ENCODE measurements around the gene ZNF391.
"Not testable (repeated sequence)": the region's sequence is repeated elsewhere in the genome, so short reads cannot be mapped to it uniquely, and the experiment has no call there.

ZNF391 gene

DNA sequence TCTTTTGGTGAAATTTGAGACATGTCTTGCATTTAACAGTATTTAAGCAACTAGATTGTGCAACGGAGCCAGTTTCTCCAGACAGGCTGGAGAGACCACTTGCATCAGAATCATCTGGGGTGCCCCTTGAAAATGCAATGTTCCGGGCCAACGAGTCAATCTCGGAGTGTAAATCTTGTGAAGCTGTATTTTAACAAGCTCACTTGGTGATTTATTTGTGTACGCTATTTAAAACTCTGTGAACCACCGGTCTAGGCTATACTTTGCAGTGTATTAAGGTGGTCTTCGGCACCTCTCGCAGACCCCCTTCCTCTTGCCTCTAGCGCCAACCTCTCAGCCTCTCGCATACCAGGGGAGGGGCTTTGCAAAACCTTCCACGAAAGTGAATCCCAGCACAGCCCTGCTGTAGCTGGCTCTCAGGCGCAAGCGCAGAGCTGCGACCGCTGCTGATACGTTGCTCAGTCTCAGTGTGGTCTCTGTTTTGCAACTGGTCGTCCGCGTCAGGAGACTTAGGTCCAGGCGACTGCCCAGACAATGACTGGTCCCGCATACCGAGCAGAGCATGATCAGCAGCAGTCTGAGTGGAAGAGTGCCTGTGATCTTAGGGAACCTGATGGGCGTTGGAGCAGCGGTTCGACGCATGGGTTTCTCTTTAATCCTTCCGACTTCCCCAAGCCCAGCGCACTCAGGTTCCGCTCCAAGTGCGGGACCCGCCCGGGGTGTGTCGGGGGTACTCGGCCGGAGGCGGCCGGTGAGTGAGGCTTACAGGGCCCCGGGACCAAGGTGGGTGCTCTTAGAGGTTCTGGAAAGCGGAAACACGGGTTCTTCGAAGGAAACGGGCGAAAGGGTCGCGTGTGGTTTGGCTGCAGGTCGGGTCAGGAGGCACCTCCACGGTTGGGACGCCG is at the start of gene ZNF391:
TSS of gene ZNF391 (plus strand) at position 467 of the 905 bp plus-strand sequence. CDS start 11,612 bp downstream, outside the sequence.
- peak; percentile 81 for DNase-seq (ENCODE audit: low read depth)

DNA sequence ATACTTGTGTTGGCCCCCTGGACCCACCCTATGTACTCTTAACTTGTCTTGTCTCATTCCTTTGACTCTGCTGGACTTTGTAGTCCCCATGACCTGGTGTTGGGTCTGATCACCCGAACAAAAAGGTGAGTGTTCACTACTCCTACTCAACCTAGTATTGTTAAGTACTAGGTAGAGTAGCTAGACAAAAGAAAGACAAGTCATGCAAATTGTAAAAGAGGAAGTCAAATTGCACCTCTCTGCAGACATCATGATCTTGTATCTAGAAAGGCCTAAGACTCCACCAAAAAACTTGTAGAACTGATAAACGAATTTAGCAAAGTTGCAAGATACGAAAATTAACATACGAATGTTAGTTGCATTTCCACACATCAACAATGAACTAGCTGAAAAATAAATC is 35.7 kb upstream of the ZNF391 start:
- DNase-seq (ENCODE audit: low read depth), result no peak

DNA sequence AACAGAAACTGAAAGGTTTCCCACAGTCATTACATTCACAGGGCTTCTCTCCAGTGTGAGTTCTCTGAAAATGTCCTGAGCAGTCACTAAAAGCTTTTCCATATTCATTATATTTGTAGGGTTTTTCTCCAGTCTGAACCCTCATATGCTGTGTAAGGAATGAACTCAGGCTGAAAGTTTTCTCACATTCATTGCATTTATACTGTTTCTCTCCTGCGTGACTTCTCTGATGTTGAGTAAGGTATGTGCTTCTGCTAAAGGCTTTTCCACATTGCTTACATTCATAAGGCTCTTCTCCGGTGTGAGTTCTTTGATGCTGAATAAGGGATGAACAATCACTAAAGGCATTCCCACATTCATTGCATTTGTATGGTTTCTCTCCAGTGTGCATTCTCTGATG is 29.8 kb upstream of the ZNF391 start:
- no peak for DNase-seq (ENCODE audit: low read depth)

DNA sequence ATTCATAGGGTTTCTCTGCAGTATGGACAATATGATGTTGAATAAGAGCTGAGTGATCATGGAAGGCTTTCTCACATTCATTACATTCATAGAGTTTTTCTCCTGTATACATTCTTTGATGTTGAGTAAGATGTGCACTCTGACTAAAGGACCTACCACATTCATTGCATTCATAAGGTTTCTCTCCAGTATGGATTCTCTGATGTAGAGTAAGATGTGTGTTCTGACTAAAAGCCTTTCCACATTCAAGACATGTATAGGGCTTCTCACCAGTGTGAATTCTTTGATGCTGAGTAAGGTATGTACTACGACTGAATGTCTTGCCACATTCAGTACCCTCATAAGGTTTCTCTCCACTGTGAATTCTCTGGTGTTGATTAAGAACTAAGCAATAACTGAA is 29.3 kb upstream of the ZNF391 start:
- DNase-seq (ENCODE audit: low read depth), result no peak

DNA sequence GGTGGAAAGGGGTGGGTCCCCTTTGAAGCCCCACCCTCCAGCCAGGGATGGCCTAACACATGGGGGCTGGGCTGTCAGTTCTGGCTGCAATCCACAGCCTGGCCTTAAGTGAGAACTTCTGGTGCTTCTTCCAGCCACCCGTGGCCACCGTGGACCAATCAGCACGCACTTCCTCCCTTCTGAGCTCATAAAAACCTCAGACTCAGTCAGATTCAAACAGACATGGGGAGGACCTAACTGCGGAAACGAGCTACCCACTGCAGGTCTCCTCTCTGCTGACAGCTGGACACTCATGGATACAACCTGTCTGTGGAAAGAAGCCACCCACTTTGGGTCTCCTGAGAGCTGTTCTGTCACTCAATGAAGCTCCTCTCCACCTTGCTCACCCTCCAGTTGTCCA is 20.4 kb upstream of the ZNF391 start:
- no peak for DNase-seq (ENCODE audit: low read depth)

DNA sequence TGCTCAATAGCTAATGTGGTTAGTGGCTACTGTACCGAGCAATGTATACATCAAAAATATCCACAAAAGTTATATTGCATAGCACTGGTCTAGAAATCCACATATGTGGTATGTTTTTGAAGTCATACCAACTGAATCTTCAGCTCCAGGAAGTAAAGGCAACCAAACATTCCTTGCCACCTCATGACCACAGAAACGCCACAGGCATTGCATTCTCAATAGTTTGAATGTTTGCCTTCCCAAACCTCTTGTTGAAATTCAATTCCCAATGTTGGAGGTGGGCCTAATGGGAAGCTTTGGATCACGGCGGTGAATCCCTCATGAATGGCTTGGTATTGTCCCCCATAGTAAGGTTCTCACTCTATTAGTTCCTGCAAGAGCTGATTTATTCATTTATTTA is 18.2 kb upstream of the ZNF391 start:
- no peak for DNase-seq (ENCODE audit: low read depth)

DNA sequence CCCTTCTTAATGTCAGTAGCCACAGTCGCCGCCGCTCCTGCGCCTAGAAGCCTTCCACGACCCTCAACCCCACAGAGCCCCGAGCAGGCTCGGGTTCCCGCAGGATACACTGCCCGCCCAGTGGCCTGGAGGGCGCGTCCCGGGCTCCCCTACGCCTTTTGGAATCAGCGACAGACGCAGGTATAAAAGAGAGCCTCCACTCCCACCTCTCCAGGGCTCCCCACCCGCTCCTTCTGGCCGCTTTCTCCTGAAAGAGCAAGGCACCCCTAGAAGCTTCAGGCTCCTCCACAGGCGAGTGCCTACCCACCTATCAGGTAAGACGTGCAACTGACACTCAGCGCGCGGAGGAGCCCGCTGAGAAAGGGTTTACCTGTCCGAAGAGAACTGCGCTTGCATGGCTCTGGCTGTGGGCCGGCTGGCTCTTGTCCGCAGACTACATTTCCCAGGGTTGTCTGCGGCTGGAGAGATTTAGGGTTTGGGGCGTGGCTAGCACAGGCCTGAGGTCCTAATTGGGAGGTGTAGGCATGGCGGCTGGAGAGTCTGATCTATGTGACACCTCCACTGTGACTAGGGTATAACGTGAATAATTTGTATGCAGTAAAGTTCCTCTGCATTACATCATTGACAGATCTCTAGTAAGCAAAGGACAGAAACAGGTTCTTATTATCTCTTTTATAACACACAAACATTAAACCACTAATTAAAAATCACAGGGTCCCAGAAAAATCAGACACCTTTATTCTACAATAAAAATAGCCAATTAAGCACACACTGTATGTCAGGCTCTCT is 13.5 kb upstream of the ZNF391 start:
- peak; percentile 41 for DNase-seq (ENCODE audit: low read depth)

DNA sequence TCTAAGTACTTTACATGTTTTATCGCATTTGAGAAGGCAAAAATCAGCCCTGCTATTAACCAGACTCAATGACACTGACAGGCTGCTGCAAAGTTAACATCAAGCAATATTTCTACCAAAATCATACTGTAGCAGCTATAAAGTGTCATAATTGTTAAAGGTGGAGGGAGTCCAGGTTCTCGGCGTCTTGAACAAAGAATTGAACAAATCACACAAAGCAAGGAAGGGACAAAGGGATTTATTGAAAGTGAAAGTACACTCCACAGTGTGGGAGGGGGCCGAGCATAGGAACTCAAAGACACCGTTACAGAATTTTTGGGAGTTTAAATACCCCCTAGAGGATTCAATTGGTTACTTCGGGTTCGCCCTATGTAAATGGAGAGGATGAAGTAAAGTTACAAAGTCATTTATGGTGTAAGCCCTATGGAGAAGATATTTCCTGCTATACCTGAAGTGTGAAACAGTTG is 12.9 kb upstream of the ZNF391 start:
- DNase-seq (ENCODE audit: low read depth), result no peak

DNA sequence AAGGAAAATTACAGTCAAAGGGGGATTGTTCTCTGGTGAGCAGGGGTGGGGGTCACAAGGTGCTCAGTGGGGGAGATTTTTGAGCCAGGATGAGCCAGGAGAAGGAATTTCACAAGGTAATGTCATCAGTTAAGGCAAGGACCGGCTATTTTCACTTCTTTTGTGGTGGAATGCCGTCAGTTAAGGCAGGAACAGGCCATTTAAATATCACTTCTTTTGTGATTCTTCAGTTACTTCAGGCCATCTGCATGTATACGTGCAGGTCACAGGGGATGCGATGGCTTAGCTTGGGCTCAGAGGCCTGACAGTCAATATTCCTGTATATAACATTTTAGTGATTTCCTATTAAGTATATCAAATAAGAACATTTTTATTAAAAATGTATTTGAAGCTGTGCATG is 10.2 kb upstream of the ZNF391 start:
- not testable (repeated sequence) for DNase-seq (ENCODE audit: low read depth)

DNA sequence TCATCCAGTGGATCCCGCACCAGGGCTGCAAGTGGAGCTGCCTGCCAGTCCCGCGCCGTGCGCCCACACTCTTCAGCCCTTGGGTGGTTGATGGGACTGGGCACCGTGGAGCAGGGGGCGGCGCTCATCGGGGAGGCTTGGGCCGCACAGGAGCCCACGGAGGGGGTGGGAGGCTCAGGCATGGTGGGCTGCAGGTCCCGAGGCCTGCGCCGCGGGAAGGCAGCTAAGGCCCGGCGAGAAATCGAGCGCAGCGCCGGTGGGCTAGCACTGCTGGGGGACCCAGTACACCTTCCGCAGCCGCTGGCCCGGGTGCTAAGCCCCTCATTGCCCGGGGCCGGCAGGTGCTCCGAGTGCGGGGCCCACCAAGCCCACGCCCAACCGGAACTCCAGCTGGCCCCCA is 7.6 kb upstream of the ZNF391 start:
- not testable (repeated sequence) for DNase-seq (ENCODE audit: low read depth)

DNA sequence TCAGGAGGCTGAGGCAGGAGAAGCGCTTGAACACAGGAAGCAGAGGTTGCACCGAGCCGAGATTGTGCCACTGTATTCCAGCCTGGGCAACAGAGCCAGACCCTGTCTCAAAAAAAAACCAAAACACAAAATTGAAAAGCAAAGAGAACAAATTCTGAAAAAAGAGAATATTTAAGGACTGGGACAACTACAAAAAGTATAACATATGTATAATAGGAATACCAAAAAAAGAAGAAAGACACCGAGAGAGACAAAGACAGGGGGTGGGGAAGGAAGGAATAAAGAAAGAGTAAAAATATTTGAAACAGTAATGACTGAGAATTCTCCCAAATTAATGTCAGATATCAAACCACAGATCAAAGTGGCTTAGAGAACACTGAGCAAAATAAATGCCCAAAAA is 5.5 kb upstream of the ZNF391 start:
- DNase-seq (ENCODE audit: low read depth), result no peak

DNA sequence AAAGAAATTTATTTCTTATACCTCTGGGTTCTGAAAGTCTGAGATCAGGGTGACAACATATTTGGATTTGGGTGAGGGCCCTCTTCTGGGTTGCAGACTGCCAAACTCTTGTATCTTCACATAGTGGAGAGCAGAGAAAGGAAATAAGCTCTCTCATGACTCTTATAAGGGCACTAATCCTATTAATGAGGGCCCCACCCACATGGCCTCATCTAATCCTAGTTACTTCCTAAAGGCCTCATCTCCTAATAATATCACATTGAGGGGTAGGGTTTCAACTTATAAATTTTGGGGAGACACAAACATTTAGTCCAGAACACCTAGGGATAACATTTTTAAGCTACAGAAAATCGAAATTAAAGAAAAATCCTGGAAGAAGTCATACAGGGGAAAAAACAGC is 5.1 kb upstream of the ZNF391 start:
- DNase-seq (ENCODE audit: low read depth), result no peak

DNA sequence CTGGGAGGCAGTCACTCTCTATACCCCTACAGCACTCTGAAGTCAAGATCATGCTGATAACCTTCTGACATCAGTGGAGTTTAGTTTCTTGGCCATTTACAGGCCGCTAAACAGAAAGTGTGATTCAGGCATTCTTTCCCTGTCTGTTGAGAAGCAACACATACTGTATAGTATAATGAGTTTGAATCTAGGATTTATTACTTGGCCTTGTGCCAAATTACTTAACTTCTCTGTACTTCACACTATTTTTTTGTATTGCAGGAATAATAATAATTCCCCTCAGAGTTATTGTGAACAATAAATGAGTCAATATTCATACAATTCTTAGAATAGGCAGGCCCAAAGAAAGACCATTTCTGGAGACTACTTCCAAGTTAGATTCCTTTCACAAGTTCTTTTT is 4.1 kb downstream of the ZNF391 start:
- DNase-seq (ENCODE audit: low read depth), result no peak

DNA sequence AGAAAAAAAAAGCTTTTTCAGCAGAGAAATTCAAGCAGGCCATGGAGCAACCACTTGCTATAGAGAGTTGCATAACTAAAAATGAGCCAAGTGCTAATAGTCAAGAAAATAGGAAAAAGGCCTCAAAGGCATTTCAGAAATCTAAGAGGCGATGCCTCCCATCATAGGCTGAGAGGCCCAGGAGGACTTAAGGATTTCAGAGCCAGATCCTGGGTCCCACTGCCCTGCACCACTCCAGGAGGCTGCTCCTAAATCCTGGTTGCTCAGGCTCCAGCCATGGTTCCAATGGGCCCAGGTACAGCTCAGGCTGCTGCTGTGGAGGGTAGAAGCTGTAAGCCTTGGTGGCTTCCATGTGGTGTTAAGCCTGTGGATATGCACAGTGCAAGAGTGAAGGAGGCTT is 5.5 kb downstream of the ZNF391 start:
- no peak for DNase-seq (ENCODE audit: low read depth)

DNA sequence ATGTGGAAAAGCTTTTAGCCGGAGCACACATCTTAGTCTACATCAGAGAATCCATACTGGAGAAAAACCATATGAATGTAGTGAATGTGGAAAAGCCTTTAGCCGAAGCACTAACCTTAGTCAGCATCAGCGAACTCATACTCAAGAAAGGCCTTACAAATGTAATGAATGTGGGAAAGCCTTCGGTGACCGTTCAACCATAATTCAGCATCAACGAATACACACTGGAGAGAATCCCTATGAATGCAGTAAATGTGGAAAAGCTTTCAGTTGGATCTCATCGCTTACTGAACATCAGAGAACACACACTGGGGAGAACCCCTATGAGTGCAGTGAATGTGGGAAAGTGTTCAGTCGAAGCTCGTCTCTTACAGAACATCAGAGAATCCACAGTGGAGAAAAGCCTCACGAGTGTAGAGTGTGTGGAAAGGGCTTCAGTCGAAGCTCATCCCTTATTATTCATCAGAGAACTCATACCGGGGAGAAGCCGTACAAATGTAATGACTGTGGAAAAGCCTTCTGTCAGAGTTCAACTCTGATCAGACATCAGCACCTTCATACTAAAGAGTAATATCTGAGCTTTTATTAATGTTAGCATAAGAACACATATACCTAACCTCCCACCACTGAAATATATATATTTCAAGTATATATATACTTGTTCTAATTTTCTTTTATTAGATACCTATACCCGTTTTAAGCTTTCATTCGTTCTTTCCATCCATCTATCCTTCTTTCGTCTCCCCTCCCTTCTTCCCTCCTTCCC is 12.5 kb downstream of the ZNF391 start:
- no peak for DNase-seq (ENCODE audit: low read depth)

DNA sequence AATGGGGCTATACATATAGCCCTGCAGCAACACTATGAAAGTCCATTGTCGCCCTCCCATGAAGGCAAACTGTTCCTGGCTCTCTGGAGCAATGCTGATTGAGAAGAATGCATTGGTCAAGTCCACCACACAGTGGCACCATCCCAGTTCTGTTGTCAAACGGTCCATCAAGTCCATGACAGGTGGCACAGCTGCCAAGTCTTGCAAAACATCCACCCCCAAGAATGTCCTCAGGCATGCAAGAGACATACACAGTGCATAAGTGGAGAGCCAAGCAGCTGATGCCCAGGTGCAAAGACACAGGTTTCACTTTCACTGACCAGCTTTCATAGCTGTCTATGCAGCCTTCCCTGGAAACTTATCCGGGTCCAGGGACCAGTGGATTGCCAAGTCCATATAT is 17.5 kb downstream of the ZNF391 start:
- peak; percentile 1 for DNase-seq (ENCODE audit: low read depth)

DNA sequence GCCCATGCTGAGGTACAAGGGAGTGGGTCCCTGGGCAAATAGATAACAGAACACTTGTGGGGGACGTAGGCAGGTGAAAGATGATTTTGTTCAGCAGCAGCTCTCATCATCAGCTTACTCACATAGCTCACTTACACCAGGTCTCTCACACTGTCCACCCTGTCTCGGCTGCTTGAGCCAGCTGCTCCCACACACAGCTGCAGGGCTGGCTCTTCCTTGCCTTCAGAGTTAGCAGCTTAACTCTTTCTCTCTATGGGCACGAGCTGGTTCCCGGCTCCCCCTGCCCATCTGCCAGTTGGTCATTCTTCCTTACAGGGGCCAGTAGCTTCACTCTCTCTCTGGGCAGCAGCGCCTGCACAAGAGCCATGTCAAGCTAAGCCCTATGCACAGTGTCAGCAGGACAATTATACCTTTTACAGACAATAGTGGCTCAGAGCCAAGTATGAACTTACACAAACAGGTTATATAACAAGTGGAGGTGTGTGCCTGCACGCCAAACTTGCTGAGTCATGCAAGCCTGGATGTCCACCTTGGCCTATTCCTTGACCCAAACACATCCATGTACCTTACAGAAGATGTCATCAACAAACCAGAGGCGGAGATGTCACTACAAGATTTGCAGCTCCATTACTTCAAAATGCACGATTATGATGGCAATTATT is 18.7 kb downstream of the ZNF391 start:
- DNase-seq (ENCODE audit: low read depth), result no peak

DNA sequence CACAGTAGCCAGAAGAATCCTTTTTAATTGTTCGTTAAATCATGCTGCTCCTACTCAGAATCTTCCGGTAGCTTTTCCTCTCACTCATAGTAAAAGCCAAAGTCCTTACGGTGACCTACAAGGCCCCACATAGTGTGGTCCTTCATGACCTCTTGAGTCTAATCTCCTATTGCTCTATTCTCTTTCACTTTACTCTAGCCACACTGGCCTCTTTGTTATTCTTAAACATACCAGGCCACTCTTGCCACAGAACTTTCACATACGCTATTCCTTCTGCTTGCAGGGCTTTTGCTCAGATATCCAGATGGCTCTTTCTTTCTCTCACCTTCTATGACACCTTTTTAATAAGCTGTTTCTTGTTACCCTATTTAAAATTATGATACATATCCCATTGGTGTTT is 25.7 kb downstream of the ZNF391 start:
- no peak for DNase-seq (ENCODE audit: low read depth)

DNA sequence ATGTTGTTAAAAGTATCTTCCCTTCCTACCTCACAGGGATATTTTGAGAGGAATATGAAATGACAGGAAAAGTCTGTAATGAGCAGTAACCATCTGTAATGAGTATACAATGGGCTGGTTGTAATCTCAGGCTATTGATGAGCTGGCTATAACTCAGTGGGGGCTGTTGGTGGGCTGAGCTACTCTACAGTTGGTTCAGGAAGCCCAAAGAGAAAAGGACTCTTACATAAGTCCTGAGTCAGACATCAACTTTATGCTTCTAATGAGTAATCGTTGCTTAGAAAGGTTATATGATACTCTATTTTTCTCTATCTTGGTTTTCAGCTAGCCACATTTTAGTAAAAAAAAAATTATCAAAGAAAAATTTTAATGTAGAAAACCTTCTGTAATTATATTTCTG is 26.4 kb downstream of the ZNF391 start:
- DNase-seq (ENCODE audit: low read depth), result no peak

DNA sequence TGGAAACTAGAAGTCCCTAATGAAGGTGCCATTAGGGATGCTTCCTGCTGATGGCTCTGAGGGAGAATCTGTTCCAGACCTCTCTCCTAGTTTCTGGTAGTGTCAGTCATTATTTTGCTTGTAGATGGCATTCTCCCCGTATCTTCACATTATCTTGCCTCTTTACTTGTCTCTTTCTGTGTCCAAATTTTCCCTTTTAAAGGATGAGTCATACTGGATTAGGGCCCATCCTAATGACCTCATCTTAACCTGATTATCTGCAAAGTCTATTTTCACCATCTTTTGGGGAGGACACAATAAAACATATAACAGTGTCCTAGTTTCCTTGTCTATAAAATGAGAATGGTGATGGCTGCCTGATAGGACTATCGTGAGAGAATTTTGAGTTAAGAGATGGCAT is 27.3 kb downstream of the ZNF391 start:
- no peak for DNase-seq (ENCODE audit: low read depth)

DNA sequence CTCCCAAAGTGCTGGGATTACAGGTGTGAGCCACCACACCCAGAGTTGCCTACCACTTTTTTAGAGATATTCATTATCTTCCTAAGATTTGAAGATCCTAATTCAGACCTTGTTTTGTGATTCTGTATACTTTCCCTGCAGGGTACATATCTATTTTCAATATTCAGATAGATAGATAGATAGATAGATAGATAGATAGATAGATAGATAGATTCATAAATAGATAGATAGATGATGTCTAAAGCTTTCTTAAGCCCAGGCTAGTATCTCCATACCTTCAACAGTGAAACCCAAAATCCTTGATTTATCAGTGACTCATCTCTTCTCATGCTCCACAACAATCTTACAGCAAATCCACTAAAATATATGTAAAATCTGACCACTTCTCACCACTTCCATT is 30.8 kb downstream of the ZNF391 start:
- DNase-seq (ENCODE audit: low read depth), result no peak

Data from amniotic epithelial cell (primary cell).